DND-41 (cell line): Measurements from ENCODE around the gene COMMD4.

ENCODE experiments used
- CTCF ChIP-seq: IDR thresholded peaks from 2 replicates; pipeline ENCODE4 v1.5.1; 2012; ENCODE audit warnings: borderline replicate concordance, low read length, moderate library complexity, mild to moderate bottlenecking; ENCODE audit not compliant: poor library complexity, severe bottlenecking; ENCODE audit errors: extremely low read depth
- EZH2 ChIP-seq: IDR thresholded peaks from 3 replicates; pipeline ENCODE4 v1.6.1; 2012; ENCODE audit warnings: borderline replicate concordance, low read depth, mild to moderate bottlenecking, moderate library complexity, low read length, inconsistent platforms; ENCODE audit not compliant: severe bottlenecking

GRCh38 chr15:75366163-75366562 lies 30.3 kb downstream of the COMMD4 start:
- TF ChIP-seq CTCF (no peak), EZH2 (no peak)
